Measurements from ENCODE around the gene DIO2. TPM values are rescaled to one million over a fixed set of nuclear protein-coding genes. Genes with fewer than 3 reads are reported as not detected.

The DIO2 gene
- total RNA-seq (1 to 10 TPM in 1 of 7 donors, under 1 TPM in 5, not detected in 1; 0.18 to 2.6 (median 0.51) TPM), polyA plus RNA-seq (under 1 TPM; 0.08 to 0.52 TPM)
- long read RNA-seq, donor 1: 0 reads
- long read RNA-seq, donor 2: 0 reads
- long read RNA-seq, donor 3: 0 reads

DNA sequence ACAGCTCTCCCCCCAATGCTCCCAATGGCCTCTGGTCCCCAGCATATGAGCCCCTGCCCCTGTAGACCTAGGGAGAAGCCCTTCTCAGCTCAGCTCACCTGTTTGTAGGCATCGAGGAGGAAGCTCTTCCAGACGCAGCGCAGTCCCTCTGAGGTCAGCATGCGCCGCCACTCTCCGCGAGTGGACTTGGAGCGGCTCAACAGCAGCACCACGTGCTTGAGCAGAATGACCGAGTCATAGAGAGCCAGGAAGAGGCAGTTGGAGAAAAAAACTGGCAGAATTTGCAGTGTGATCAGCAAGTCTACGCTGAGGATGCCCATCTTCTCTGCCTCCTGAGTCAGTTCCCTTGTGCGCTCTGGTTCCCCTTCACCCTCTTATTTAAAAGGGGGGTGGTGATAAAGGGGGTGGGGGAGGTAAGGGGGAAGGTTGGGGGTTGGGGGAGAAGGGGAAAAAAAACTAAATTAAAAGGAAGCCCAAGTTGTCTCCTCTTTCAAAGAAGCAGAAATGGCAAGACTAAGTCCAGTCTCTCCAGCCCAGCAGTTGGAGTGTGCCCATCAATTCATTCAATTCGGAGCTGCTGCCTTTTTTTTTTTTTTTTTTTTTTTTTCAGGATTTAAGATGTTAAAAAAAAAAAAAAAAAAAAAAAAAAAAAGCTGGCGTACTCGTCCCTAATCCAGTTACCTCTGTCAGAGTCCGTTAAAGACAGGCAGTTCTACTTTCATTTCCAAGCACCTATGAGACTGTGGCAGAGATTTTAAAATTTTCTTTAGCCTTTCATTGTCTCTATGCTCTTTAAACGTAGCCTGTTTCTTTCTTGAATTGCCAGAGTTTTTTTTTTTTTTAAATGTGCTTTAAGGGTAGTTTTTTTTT lies at the start of gene DIO2:
Gene DIO2, minus strand, starts transcription at position 352 of the 870 bp plus-strand sequence. Its CDS starts 32 bp downstream, at position 320.
- intact Hi-C loops (cut with DNase I): no loop called here
- no peaks in the 10 kb centered on the region for H3K27me3 ChIP-seq
- 36 to 49% (median 42%) methylated on average over 17 of the region's 17 CpGs for WGBS, 3 donors
- DNase-seq: no peak
- no peak within 1 kb of the TSS for H3K27ac ChIP-seq
- no peaks in the 10 kb centered on the region for H3K36me3 ChIP-seq
- H3K4me1 ChIP-seq (ENCODE audit: insufficient read depth): no peaks in the 10 kb centered on the region
- no peak within 1 kb of the TSS for H3K4me3 ChIP-seq
- no peaks in the 10 kb centered on the region for H3K9me3 ChIP-seq
- TF ChIP-seq, protein P1, sequence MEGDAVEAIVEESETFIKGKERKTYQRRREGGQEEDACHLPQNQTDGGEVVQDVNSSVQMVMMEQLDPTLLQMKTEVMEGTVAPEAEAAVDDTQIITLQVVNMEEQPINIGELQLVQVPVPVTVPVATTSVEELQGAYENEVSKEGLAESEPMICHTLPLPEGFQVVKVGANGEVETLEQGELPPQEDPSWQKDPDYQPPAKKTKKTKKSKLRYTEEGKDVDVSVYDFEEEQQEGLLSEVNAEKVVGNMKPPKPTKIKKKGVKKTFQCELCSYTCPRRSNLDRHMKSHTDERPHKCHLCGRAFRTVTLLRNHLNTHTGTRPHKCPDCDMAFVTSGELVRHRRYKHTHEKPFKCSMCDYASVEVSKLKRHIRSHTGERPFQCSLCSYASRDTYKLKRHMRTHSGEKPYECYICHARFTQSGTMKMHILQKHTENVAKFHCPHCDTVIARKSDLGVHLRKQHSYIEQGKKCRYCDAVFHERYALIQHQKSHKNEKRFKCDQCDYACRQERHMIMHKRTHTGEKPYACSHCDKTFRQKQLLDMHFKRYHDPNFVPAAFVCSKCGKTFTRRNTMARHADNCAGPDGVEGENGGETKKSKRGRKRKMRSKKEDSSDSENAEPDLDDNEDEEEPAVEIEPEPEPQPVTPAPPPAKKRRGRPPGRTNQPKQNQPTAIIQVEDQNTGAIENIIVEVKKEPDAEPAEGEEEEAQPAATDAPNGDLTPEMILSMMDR (IDR thresholded peaks at IDR 0.05): no peak
- TF ChIP-seq EP300 (IDR thresholded peaks at IDR 0.05): no peak

DNA sequence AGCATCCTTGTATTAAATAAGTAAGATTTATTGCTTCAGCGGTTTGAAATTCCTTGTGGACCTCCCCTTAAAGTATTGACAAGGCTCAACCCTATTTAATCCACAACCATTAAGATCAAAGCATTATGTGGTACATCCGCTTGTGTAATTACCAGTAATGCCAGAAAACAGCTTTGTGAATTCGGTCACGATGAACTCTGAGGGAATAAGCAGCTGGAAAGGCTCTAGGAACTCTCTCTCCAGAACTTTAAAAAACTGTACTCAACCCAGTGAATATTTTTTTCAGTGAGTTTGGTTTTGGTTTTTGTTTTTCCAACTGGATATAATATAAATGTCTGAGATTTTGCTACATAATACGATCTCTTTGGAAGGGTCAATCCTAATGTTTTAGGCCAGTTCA lies 49.3 kb upstream of the DIO2 start:
- intact Hi-C loops (cut with DNase I): no loop called here
- TF ChIP-seq, protein P1 (IDR thresholded peaks at IDR 0.05): no peak
- no peak for TF ChIP-seq POLR2A (IDR thresholded peaks at IDR 0.05)
- no peak for TF ChIP-seq EP300 (IDR thresholded peaks at IDR 0.05)

DNA sequence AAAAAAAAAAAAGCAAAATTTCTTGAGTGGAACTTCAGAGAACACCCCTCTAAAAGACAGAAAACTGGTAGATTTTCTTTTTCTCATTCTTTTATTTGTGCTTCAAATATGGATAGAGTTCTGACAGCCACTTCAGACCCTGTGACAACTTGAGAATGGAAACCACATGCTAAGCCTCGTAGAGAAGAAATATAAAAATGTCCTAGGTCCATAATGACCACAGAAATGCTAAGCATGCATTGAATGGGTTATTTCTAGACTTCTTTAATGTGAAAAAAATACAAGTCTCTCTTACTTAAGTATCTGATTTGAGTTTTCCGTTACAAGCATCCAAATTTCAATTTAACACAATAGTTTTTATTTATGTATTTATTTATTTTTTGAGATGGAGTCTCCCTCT lies 28.3 kb upstream of the DIO2 start:
- 74 to 77% (median 75%) methylated on average over 2 of the region's 2 CpGs for WGBS, 3 donors
- intact Hi-C loops (cut with DNase I): no loop called here
- H3K4me1 ChIP-seq (ENCODE audit: insufficient read depth): no peaks in the 10 kb centered on the region
- H3K9me3 ChIP-seq: no peaks in the 10 kb centered on the region
- no peak overlapping the region for H3K4me3 ChIP-seq
- H3K36me3 ChIP-seq: no peaks in the 10 kb centered on the region
- no peak overlapping the region for H3K27ac ChIP-seq
- DNase-seq: no peak
- peaks cover 2% of the 10 kb centered on the region for H3K27me3 ChIP-seq
- TF ChIP-seq, protein P1 (IDR thresholded peaks at IDR 0.05): no peak
- TF ChIP-seq POLR2A (IDR thresholded peaks at IDR 0.05) (no peak), EP300 (IDR thresholded peaks at IDR 0.05) (no peak)

More for the DNA sequence above, 49.3 kb upstream of the DIO2 start:
- DNase-seq: no peak
- 21 to 36% (median 35%) methylated on average over 5 of the region's 5 CpGs for WGBS, 3 donors
- no peaks in the 10 kb centered on the region for H3K27me3 ChIP-seq
- no peaks in the 10 kb centered on the region for H3K9me3 ChIP-seq
- H3K4me3 ChIP-seq: no peak overlapping the region
- no peaks in the 10 kb centered on the region for H3K4me1 ChIP-seq (ENCODE audit: insufficient read depth)
- H3K36me3 ChIP-seq: no peaks in the 10 kb centered on the region
- H3K27ac ChIP-seq: no peak overlapping the region

DNA sequence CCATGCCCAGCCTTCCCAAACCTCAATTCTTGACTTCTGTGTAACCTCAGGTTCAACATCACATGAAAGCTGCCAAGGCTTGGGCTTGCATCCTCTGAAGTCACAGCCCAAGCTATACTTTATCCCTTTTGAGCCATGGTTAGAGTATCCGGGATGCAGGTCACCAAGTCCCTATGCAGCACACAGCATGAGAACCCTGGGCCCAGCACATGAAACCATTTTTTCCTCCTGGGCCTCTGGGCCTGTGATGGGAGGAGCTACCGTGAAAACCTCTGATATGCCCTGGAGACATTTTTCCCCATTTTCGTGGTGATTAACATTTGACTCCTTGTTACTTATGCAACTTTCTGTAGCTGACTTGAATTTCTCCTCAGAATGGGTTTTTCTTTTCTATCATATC lies 25.8 kb upstream of the DIO2 start:
- no peaks in the 10 kb centered on the region for H3K4me1 ChIP-seq (ENCODE audit: insufficient read depth)
- no peak for DNase-seq
- no peaks in the 10 kb centered on the region for H3K9me3 ChIP-seq
- no peaks in the 10 kb centered on the region for H3K36me3 ChIP-seq
- no peak overlapping the region for H3K4me3 ChIP-seq
- H3K27ac ChIP-seq: no peak overlapping the region
- intact Hi-C loops (cut with DNase I): no loop called here
- H3K27me3 ChIP-seq: no peaks in the 10 kb centered on the region
- TF ChIP-seq EP300 (IDR thresholded peaks at IDR 0.05) (no peak), POLR2A (IDR thresholded peaks at IDR 0.05) (no peak)
- 77 to 93% (median 80%) methylated on average over 3 of the region's 3 CpGs for WGBS, 3 donors
